Measurements from ENCODE around the gene TBC1D20.

TBC1D20 gene

DNA sequence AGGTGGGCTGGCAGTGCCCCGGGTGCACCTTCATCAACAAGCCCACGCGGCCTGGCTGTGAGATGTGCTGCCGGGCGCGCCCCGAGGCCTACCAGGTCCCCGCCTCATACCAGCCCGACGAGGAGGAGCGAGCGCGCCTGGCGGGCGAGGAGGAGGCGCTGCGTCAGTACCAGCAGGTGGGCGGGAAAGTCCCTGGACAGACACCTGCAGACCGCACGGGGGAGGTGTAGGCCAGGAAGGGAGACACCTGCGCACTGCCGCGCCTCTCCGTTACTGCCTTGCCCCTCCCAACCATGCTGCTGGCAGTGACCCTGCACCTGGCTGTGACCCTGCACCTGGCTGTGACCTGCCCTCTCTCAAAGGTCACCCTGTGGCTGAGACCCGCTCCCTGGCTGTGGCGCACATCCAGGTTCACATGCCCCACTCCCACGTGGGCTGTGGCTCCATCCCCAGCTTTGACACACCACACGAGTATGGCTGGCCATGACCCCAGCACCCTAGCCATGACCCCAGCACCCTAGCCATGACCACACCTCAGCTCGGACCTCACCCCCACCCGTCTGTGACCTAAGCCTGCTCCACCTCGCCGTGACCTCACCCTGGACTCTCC is 42.7 kb downstream of the TBC1D20 start:
- DNase-seq (ENCODE audit: low spot score): no peak

GRCh38 chr20:418858-419365 is 43.4 kb downstream of the TBC1D20 start:
- DNase-seq (ENCODE audit: low spot score): no peak

GRCh38 chr20:417801-418342 is 44.5 kb downstream of the TBC1D20 start:
- DNase-seq (ENCODE audit: low spot score): no peak

DNA sequence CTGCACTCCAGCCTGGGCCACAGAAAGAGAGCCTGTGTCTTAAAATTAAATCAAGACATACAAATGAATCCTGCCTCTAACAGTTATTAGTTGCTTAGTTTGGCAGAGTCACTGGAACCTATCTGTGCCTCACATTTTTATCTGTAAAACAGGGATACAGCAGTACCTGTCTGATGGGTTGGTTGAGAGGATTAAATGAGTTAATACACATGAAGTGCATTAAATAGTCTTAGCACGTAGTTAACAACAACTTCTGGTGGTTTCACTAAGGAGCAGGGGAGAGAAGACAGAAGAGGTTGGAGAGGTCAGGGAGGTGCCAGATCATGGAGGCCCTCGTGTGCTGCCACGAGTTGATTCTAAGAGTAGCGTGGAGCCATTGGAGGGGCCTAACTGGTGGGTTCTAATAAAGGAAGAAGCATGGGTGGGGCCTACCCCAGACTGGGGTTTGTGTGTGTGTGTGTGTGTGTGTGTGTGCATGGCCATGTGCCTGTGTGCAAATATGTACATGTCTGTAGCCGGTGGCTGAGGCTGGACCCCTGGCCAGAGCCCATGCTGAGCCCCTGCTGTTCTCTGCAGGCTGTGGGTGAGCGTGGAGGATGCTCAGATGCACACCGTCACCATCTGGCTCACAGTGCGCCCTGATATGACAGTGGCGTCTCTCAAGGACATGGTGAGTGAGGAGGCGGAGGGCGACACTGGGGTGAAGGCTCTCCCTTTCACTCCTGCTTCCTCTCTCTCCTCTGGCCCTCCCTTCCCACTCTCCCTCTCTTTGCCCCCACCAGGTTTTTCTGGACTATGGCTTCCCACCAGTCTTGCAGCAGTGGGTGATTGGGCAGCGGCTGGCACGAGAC is 45.2 kb downstream of the TBC1D20 start:
- DNase-seq (ENCODE audit: low spot score): no peak

- DNase-seq (ENCODE audit: low spot score): no peak
Observed at GRCh38 chr20:415820-416322, 46.5 kb downstream of the TBC1D20 start.

GRCh38 chr20:414161-414560 is 48.2 kb downstream of the TBC1D20 start:
- DNase-seq (ENCODE audit: low spot score): no peak

GRCh38 chr20:412081-412480 is 50.3 kb downstream of the TBC1D20 start:
- no peak for DNase-seq (ENCODE audit: low spot score)

DNA sequence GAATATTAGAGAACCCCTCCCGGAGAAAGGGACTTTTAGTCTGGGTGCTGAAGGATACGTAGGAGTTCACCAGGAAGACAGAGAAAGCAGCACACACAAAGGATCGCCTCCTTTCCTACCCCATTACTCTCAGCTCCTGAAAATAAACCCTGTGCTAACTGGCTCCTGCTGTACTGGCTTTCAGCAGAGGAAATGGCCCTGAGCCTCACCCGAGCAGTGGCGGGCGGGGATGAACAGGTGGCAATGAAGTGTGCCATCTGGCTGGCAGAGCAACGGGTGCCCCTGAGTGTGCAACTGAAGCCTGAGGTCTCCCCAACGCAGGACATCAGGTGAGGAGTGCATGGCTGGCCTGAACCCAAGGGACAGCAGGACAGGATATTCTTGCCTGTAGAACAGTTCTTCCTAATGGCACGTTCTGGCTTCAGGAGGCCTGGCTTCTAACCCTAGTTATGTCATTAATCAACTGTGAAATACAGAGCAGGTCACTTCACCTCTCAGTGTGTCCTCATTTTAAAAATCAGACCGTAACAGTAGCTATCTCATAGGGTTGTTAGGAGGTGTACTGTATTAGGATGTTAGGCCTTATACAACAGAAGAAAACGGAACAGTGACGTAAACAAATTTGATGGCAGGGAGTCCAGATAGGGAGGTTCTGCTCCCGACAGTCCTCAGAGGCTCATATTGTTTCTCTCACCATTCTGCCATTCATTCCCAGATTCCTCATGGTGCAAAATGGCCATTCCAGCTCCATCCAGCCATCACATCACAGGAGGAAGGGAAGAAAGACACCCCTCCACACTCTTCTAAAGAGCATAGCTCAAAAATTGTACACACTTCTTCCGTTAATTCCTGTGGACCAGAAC is 52.4 kb downstream of the TBC1D20 start:
- no peak for DNase-seq (ENCODE audit: low spot score)

DNA sequence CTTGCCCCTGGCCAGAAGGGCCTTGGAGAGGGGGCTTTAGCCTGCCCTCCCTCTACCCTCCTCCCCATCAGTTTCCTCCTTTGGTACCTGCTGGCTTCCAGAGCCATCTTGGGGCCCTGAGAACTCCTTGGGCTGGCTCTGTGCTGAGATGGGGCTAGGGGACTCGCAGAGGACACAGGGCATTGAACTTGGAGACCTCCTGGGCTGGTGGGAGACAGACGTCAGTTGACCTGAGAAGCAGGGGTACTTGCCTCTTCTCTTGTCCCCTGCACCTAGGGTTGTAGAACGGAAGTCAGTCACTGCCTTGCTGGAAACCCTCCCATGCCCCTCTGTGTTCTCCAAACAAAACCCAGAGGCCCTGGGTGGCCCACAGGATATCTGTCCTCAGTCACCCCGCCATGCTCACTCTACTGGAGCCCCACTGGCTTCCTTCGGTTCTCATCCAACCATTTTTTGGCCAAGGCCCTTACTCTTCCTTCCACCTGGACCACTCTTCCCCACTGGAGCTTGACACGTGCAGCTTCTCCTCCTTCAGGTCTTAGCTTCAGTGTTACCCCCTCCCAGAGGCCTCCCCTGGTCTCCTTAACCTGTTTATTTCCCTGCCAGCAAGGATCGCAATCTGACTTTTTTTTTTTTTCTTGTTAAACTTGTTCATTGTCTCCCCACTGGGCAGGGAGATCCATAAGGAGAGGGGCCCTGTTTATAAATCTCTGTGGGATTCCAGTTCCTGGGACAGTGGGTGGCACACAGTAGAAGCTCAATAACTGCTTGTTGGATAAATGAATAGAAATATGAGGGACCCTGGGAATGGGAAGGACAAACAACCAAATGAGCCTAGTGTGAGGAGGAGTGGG is 53.3 kb downstream of the TBC1D20 start:
- no peak for DNase-seq (ENCODE audit: low spot score)

GRCh38 chr20:407953-408842 is 54.1 kb downstream of the TBC1D20 start, which contains the start of gene RBCK1:
TSS of gene RBCK1 (plus strand) at chr20:408299. CDS start at chr20:408758, 459 bp downstream.
- DNase-seq (ENCODE audit: low spot score): peak; percentile 97

- peak; percentile 94 for DNase-seq (ENCODE audit: low spot score)
Observed at GRCh38 chr20:407133-407952, 55.0 kb downstream of the TBC1D20 start.

DNA sequence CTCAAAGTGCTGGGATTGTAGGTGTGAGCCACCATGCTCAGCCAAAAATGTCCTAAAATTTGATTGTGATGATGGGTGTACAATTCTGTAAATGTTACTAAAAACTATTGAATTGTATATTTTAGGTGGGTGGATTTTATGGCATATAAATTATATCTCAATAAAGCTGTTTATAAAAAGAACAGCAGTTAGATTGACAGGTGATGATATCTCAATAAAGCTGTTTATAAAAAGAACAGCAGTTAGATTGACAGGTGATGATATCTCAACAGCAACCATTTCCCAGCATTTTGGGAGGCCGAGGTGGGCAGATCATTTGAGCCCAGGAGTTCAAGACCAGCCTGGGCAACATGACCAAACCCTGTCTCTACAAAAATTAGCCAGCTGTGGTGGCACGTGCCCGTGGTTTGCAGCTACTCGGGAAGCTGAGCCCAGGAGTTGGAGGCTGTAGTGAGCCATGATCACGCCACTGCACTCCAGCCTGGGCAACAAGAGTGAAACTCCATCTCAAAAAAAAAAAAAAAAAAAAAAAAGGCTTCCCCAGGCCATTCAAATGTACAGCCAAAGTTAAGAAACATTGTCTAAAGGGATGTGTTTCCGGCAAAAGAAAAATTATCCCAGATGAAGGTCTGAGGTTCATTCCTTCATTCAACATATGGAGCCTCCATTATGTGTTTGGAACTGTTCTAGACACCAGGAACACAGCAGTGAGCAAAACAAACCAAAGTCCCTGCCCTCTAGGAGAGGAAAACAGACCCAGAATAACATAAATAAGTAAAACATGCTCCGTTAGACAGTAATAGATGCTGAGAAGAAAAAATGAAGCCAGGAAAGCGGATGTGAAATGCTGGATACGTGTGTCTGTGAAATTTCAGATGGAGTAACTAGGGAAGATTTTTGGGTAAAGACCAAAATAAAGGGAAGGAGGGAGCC is 55.9 kb downstream of the TBC1D20 start:
- no peak for DNase-seq (ENCODE audit: low spot score)

- DNase-seq (ENCODE audit: low spot score): no peak
Observed at GRCh38 chr20:404088-404487, 58.2 kb downstream of the TBC1D20 start.

GRCh38 chr20:403582-403957 is 58.8 kb downstream of the TBC1D20 start:
- DNase-seq (ENCODE audit: low spot score): no peak

- DNase-seq (ENCODE audit: low spot score): no peak
Observed at GRCh38 chr20:402898-403581, 59.3 kb downstream of the TBC1D20 start.

- DNase-seq (ENCODE audit: low spot score): no peak
Observed at GRCh38 chr20:402496-402885, 59.8 kb downstream of the TBC1D20 start.
